ENCODE data around the gene MINDY2.
"Not testable (repeated sequence)": the region's sequence is repeated elsewhere in the genome, so short reads cannot be mapped to it uniquely, and the experiment has no call there.

MINDY2 gene

GRCh38 chr15:58830556-58830955 is 59.5 kb downstream of the MINDY2 start:
- H3K79me2 ChIP-seq (ENCODE audit: insufficient read depth, low read length), result no peaks in the 10 kb centered on the region
- H2AFZ ChIP-seq (ENCODE audit: low read length), result no peak overlapping the region
- H3K36me3 ChIP-seq (ENCODE audit: insufficient read depth, low read length), result peaks cover 10% of the 10 kb centered on the region
- no peak overlapping the region for H3K4me3 ChIP-seq (ENCODE audit: low read depth, low read length, poor library complexity, severe bottlenecking)
- no peak overlapping the region for H3K9ac ChIP-seq (ENCODE audit: low read length)
- H3K9me3 ChIP-seq (ENCODE audit: low read length), result no peaks in the 10 kb centered on the region
- no peaks in the 10 kb centered on the region for H3K9me2 ChIP-seq (ENCODE audit: low read depth, low read length)
- H3K27ac ChIP-seq (ENCODE audit: low read depth, low read length, poor library complexity, severe bottlenecking), result no peak overlapping the region
- H4K20me1 ChIP-seq (ENCODE audit: insufficient read depth, low read length), result no peaks in the 10 kb centered on the region
- H3F3A ChIP-seq (ENCODE audit: insufficient read depth, low read length), result no peaks in the 10 kb centered on the region
- no peaks in the 10 kb centered on the region for H3K4me1 ChIP-seq (ENCODE audit: insufficient read depth, low read length, severe bottlenecking)
- H3K4me2 ChIP-seq (ENCODE audit: low read length), result no peak overlapping the region
- no peaks in the 10 kb centered on the region for H3K27me3 ChIP-seq (ENCODE audit: insufficient read depth, low read length)
- TF ChIP-seq EZH2 (IDR thresholded peaks at IDR 0.05; ENCODE audit: borderline replicate concordance, low read length), result no peak
- TF ChIP-seq, protein P1, sequence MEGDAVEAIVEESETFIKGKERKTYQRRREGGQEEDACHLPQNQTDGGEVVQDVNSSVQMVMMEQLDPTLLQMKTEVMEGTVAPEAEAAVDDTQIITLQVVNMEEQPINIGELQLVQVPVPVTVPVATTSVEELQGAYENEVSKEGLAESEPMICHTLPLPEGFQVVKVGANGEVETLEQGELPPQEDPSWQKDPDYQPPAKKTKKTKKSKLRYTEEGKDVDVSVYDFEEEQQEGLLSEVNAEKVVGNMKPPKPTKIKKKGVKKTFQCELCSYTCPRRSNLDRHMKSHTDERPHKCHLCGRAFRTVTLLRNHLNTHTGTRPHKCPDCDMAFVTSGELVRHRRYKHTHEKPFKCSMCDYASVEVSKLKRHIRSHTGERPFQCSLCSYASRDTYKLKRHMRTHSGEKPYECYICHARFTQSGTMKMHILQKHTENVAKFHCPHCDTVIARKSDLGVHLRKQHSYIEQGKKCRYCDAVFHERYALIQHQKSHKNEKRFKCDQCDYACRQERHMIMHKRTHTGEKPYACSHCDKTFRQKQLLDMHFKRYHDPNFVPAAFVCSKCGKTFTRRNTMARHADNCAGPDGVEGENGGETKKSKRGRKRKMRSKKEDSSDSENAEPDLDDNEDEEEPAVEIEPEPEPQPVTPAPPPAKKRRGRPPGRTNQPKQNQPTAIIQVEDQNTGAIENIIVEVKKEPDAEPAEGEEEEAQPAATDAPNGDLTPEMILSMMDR (IDR thresholded peaks at IDR 0.05; ENCODE audit: low read length), result no peak

GRCh38 chr15:58833681-58834426 is 62.8 kb downstream of the MINDY2 start:
- not testable (repeated sequence) for H3K9me2 ChIP-seq (ENCODE audit: low read depth, low read length); H3K9ac ChIP-seq (ENCODE audit: low read length); H3K36me3 ChIP-seq (ENCODE audit: insufficient read depth, low read length); H4K20me1 ChIP-seq (ENCODE audit: insufficient read depth, low read length); H3K79me2 ChIP-seq (ENCODE audit: insufficient read depth, low read length); H3K9me3 ChIP-seq (ENCODE audit: low read length); H3K27ac ChIP-seq (ENCODE audit: low read depth, low read length, poor library complexity, severe bottlenecking); H3K4me3 ChIP-seq (ENCODE audit: low read depth, low read length, poor library complexity, severe bottlenecking); H3K4me2 ChIP-seq (ENCODE audit: low read length); H3K4me1 ChIP-seq (ENCODE audit: insufficient read depth, low read length, severe bottlenecking); H3K27me3 ChIP-seq (ENCODE audit: insufficient read depth, low read length); H2AFZ ChIP-seq (ENCODE audit: low read length); H3F3A ChIP-seq (ENCODE audit: insufficient read depth, low read length)

GRCh38 chr15:58839485-58839884 is 68.4 kb downstream of the MINDY2 start:
- H3K27me3 ChIP-seq (ENCODE audit: insufficient read depth, low read length), result no peaks in the 10 kb centered on the region
- H3K36me3 ChIP-seq (ENCODE audit: insufficient read depth, low read length), result no peaks in the 10 kb centered on the region
- H3K4me1 ChIP-seq (ENCODE audit: insufficient read depth, low read length, severe bottlenecking), result peaks cover 4% of the 10 kb centered on the region
- no peak overlapping the region for H3K9ac ChIP-seq (ENCODE audit: low read length)
- no peaks in the 10 kb centered on the region for H3K9me3 ChIP-seq (ENCODE audit: low read length)
- no peaks in the 10 kb centered on the region for H3F3A ChIP-seq (ENCODE audit: insufficient read depth, low read length)
- no peak overlapping the region for H2AFZ ChIP-seq (ENCODE audit: low read length)
- H3K9me2 ChIP-seq (ENCODE audit: low read depth, low read length), result no peaks in the 10 kb centered on the region
- no peaks in the 10 kb centered on the region for H3K79me2 ChIP-seq (ENCODE audit: insufficient read depth, low read length)
- H4K20me1 ChIP-seq (ENCODE audit: insufficient read depth, low read length), result no peaks in the 10 kb centered on the region
- TF ChIP-seq EZH2 (IDR thresholded peaks at IDR 0.05; ENCODE audit: borderline replicate concordance, low read length), result no peak
- TF ChIP-seq, protein P1 (IDR thresholded peaks at IDR 0.05; ENCODE audit: low read length), result peak; percentile 39; the same call in 1 of the 2 replicates
- no peak overlapping the region for H3K27ac ChIP-seq (ENCODE audit: low read depth, low read length, poor library complexity, severe bottlenecking)
- no peak overlapping the region for H3K4me2 ChIP-seq (ENCODE audit: low read length)
- H3K4me3 ChIP-seq (ENCODE audit: low read depth, low read length, poor library complexity, severe bottlenecking), result no peak overlapping the region

DNA sequence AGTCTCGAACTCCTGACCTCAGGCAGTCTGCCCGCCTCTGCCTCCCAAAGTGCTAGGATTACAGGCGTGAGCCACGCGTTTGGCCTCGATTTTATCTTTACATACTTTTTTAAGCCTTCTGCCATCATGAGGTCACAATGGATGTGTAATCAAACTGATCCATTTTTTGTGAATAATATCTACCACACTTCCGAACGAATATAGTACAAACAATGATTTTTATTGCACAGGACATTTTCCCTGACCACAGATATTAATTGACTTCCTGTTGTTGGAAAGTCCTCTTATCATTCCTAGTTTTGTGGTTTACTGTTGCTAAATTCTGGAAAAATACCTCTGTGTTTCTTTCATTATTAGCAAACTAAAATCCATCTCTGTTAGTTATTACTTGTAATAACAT is 68.9 kb downstream of the MINDY2 start:
- Histone ChIP-seq H3K4me1 (ENCODE audit: insufficient read depth, low read length, severe bottlenecking) (peaks cover 4% of the 10 kb centered on the region), H3K4me2 (ENCODE audit: low read length) (no peak overlapping the region), H3K4me3 (ENCODE audit: low read depth, low read length, poor library complexity, severe bottlenecking) (no peak overlapping the region), H2AFZ (ENCODE audit: low read length) (no peak overlapping the region), H3K79me2 (ENCODE audit: insufficient read depth, low read length) (no peaks in the 10 kb centered on the region), H3F3A (ENCODE audit: insufficient read depth, low read length) (no peaks in the 10 kb centered on the region), H4K20me1 (ENCODE audit: insufficient read depth, low read length) (no peaks in the 10 kb centered on the region), H3K36me3 (ENCODE audit: insufficient read depth, low read length) (no peaks in the 10 kb centered on the region), H3K27ac (ENCODE audit: low read depth, low read length, poor library complexity, severe bottlenecking) (no peak overlapping the region), H3K27me3 (ENCODE audit: insufficient read depth, low read length) (no peaks in the 10 kb centered on the region), H3K9me2 (ENCODE audit: low read depth, low read length) (no peaks in the 10 kb centered on the region), H3K9ac (ENCODE audit: low read length) (no peak overlapping the region), H3K9me3 (ENCODE audit: low read length) (no peaks in the 10 kb centered on the region)
- TF ChIP-seq, protein P1 (IDR thresholded peaks at IDR 0.05; ENCODE audit: low read length), result no peak
- TF ChIP-seq EZH2 (IDR thresholded peaks at IDR 0.05; ENCODE audit: borderline replicate concordance, low read length), result no peak

Data from OCI-LY1 (cell line).